Measurements from ENCODE around the gene PON2. TPM values are rescaled to one million over a fixed set of nuclear protein-coding genes. Genes with fewer than 3 reads are reported as not detected.

Gene PON2
- total and polyA plus RNA-seq, 11 donors, result 16.6 to 50.6 (median 30.5) TPM

DNA sequence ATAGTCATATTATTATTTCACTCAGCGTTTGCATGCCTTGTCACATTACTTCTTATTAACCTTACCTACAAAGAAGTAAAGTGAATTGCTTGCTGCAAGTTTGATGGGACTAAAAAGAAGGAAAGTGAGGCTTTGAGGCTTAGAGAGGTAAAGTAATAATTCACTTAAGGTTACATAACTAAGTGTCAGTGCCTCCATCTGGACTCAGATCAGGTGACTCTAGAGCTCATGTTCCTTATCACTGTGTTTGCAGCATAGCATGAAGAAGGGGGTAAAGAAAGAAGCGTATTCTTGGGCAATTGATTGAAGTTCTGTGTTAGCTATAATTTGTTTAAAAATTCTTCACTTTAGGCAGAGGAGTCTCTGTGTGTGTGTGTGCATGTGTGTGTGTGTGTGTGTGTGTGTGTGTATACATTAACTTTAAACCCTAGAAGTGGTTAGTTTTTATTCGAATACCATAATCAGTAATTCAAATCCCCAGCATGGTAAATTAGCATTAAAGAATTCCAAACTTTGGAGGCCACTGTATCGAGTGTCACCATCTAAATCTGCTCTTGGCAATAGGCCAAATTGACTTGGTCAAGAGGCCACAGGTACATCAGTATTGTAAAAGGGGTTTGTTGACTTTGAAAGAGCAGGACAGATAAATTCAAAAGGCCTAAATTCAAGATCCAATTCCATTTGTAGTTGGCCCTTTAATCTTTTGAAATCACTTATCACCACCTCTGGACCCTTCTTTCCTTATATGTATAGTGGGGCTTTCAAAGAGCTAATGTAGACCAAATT is 36.5 kb downstream of the PON2 start:
- TF ChIP-seq CTCF (IDR thresholded peaks at IDR 0.05) (no peak), POLR2A (IDR thresholded peaks at IDR 0.05) (no peak)
- no peak overlapping the region for H3K4me3 ChIP-seq
- H3K27me3 ChIP-seq, result peaks cover 0 to 24% (median 6%) of the 10 kb centered on the region in 9 donors
- H3K36me3 ChIP-seq, result peaks cover 0 to 2% (median 0%) of the 10 kb centered on the region in 9 donors
- peaks cover 0 to 14% (median 0%) of the 10 kb centered on the region in 12 donors for H3K4me1 ChIP-seq
- H3K9me3 ChIP-seq, result no peaks in the 10 kb centered on the region
- 92 to 99% (median 95%) methylated on average over 4 of the region's 4 CpGs for WGBS, 4 donors
- DNase-seq, result no peak
- no peak overlapping the region for H3K27ac ChIP-seq
- no peak for ATAC-seq
- intact Hi-C loops (cut with DNase I), result loop anchor here in 2 of 10 donors (2.0 to 5.0 kb wide), 2 partner anchors 78 to 79 kb away; no protein-coding TSS in a partner anchor

GRCh38 chr7:95397381-95397780 is 37.4 kb downstream of the PON2 start:
- WGBS, 4 donors, result 85 to 93% (median 91%) methylated on average over 3 of the region's 3 CpGs
- Histone ChIP-seq H3K36me3 (no peaks in the 10 kb centered on the region), H3K4me1 (peaks cover 0 to 14% (median 0%) of the 10 kb centered on the region in 12 donors), H3K27me3 (peaks cover 0 to 24% (median 6%) of the 10 kb centered on the region in 9 donors), H3K27ac (no peak overlapping the region), H3K4me3 (peak overlapping the region in 3 of 12 donors; percentile 63 to 69 (median 69)), H3K9me3 (no peaks in the 10 kb centered on the region)
- TF ChIP-seq POLR2A (IDR thresholded peaks at IDR 0.05) (no peak), CTCF (IDR thresholded peaks at IDR 0.05) (no peak)
- DNase-seq (no peak), ATAC-seq (no peak)
- intact Hi-C loops (cut with DNase I), result loop anchor here in 1 of 10 donors (5.0 kb wide), 1 partner anchor 80 kb away; no protein-coding TSS in a partner anchor

DNA sequence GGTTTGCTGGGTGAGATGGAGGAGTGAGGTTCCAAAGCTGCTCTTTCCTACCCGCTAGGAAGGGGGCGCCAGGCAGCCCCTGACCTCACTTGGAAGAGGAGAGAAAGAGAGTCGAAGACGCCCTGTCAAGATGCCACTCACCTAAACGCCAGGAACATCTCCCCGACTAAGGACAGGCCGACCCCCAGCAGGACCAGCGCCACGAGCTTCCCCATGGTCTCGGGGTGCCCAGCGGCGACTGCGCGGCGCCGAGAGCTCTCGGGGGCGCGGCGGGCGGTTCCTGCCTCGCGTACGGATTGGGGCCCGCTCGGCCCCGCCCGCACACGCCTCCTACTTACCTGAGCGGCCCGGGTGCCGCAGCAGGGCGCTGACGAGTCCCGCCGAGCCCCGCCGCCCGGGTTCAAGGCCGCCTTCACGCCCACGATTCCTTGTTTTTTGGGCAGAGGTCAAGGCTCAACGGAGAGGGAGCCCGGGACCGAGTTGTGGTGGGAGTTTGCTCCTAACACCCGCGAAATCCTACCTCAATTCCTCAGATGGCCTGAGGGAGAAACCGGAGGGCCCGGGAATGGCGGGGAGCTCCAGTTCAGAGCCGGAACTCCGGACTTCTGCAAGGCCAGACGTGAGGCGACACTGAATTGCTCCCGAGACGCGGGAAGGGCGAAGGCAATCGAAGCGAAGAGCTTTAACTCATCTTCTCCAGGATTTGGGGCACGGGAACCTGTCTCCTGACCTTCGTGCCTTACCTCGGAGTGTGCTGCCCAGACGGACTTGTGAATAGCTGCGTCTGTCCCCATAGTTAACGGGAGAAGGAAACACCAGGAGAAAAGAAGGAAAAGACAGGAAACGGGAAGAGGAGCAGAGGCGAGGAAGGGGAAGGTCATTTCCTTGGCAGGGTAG is 38.4 kb downstream of the PON2 start, which contains the start of gene PON3:
PON3 (minus strand) TSS at position 240 of the 897 bp plus-strand sequence; CDS start at position 215, 25 bp downstream.
- Histone ChIP-seq H3K4me3 (peak within 1 kb of the TSS; percentile 27 to 69 (median 58)), H3K4me1 (peaks cover 0 to 14% (median 0%) of the 10 kb centered on the region in 12 donors), H3K27ac (peak within 1 kb of the TSS in 1 of 12 donors; percentile 19), H3K27me3 (peaks cover 0 to 24% (median 6%) of the 10 kb centered on the region in 9 donors), H3K9me3 (no peaks in the 10 kb centered on the region), H3K36me3 (no peaks in the 10 kb centered on the region)
- TF ChIP-seq POLR2A (IDR thresholded peaks at IDR 0.05), result no peak
- peak in 6 of 12 donors; percentile 9 to 43 (median 19) for TF ChIP-seq CTCF (IDR thresholded peaks at IDR 0.05)
- ATAC-seq (peak in 3 of 4 donors; percentile 36 to 73 (median 46)), DNase-seq (peak in 4 of 5 donors; percentile 18 to 41 (median 24))
- intact Hi-C loops (cut with DNase I), result loop anchor here in 1 of 10 donors (5.0 kb wide), 1 partner anchor 81 kb away; no protein-coding TSS in a partner anchor
- 5 to 16% (median 10%) methylated on average over 36 to 68 of the region's 68 CpGs for WGBS, 4 donors

Measured in heart left ventricle (tissue), 16 donors.